ENCODE data around the gene CAMKV. TPM values are rescaled to one million over a fixed set of nuclear protein-coding genes. Genes with fewer than 3 reads are reported as not detected.

CAMKV gene
- total and polyA plus RNA-seq, 2 of the 8 experiments (the other 6 are each of a cell fraction or from before 2014, with no cell fraction given) = 56.3 to 66.4 TPM

DNA sequence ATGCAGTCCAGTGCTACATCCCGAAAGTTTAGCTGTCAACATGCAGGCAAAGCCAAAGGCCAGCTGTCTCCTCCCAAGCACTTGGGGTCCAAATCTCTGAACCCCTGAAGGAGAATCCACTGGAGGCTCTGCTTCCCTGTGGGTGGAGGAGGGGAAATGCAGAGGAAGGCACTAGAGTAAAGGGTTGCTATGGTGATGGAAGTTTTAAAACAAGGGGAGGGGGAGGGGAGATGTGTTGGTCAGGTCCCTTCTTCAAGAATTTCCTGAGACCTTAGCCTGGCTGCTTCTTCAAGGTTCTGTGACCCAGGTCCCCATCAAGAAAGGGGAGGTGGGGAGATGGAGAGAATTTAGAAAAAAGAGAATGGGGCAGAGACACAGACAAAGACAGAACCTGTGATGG, 2.3 kb downstream of the CAMKV start:
- H3K23me2 ChIP-seq (ENCODE audit: low read depth, low read length) = peaks cover 13% of the 10 kb centered on the region; the same call in 1 of the 2 replicates
- peaks cover 11 to 47% (median 32%) of the 10 kb centered on the region in 4 experiments for H3K4me1 ChIP-seq (replicated peaks in 1 of 4; ENCODE audit: control insufficient read depth in 3 of 4, insufficient read depth in 4 of 4, low read length in 3 of 4)
- ChIA-PET POLR2A (ENCODE audit: partially characterized antibody) (interaction anchor here (0.6 to 14.0 kb wide), 7 partner anchors 11 to 152 kb away, joined by 3 to 149 read pairs (median 7); partner anchors contain the start of genes MST1R and TRAIP), CTCF (ENCODE audit: partially characterized antibody) (interaction anchor here (1.0 to 11.7 kb wide), 7 partner anchors 14 to 65 kb away, joined by 3 to 89 read pairs (median 17); partner anchors contain the start of gene MON1A)
- H3K79me2 ChIP-seq (ENCODE audit: control insufficient read depth in 1 of 2, insufficient read depth in 2 of 2, low read length in 2 of 2) = peaks cover 3 to 57% of the 10 kb centered on the region in 2 experiments; a peak in 3 of 4 replicates
- H2BK120ac ChIP-seq (replicated peaks; ENCODE audit: low read depth, low read length) = no peak overlapping the region
- H3K36me3 ChIP-seq (ENCODE audit: control insufficient read depth in 2 of 4, insufficient read depth in 4 of 4, low read length in 3 of 4) = no peaks in the 10 kb centered on the region
- no peak overlapping the region; the same call in 1 of the 2 replicates for H4K8ac ChIP-seq (ENCODE audit: extremely low read depth, insufficient read depth, low read length)
- H4K20me1 ChIP-seq (replicated peaks in 1 of 2; ENCODE audit: control insufficient read depth in 1 of 2, insufficient read depth in 2 of 2, low read length in 2 of 2) = peaks cover 14 to 22% of the 10 kb centered on the region in 2 experiments
- no peak overlapping the region for H3K4ac ChIP-seq (replicated peaks; ENCODE audit: insufficient read length, low read depth, low read length)
- FAIRE-seq = no peak
- H3K23ac ChIP-seq (ENCODE audit: insufficient read length) = no peak overlapping the region
- H2AK5ac ChIP-seq (ENCODE audit: low read depth, low read length) = no peak overlapping the region
- no peak overlapping the region for H2BK20ac ChIP-seq (ENCODE audit: low read length)
- peak overlapping the region in 1 of 4 experiments; percentile 32; a peak in 3 of 8 replicates for H3K4me3 ChIP-seq (ENCODE audit: extremely low read depth in 1 of 4, insufficient read depth in 2 of 4, low read depth in 3 of 4, low read length in 4 of 4)
- H3K27ac ChIP-seq (ENCODE audit: low read depth, low read length) = no peak overlapping the region
- H3K27me3 ChIP-seq (replicated peaks in 1 of 4; ENCODE audit: control insufficient read depth in 3 of 4, extremely low read depth in 1 of 4, insufficient read depth in 3 of 4, low read length in 3 of 4) = peaks cover 0 to 5% (median 3%) of the 10 kb centered on the region in 4 experiments; a peak in 2 of 7 replicates
- H2BK12ac ChIP-seq (ENCODE audit: low read depth, low read length) = no peak overlapping the region
- no peak overlapping the region for H2BK15ac ChIP-seq (ENCODE audit: low read length)
- no peak overlapping the region for H3K9ac ChIP-seq (replicated peaks in 1 of 4; ENCODE audit: extremely low read depth in 1 of 4, low read depth in 3 of 4, low read length in 3 of 4)
- no peak overlapping the region for H3K14ac ChIP-seq (ENCODE audit: insufficient read length)
- no peak overlapping the region for H2AFZ ChIP-seq (ENCODE audit: low read length)
- peak in 1 of 2 experiments; percentile 39 for DNase-seq (ENCODE audit: low read depth in 1 of 2, low spot score in 2 of 2)
- H3K79me1 ChIP-seq (ENCODE audit: low read depth, low read length) = peaks cover 22% of the 10 kb centered on the region
- 92% methylated on average over 1 of the region's 1 CpG; no CpG with 5 or more reads in 1 of the 2 experiments for WGBS, 2 experiments (ENCODE audit: extremely low coverage in 1 of 2, insufficient coverage in 1 of 2, insufficient read length in 1 of 2, insufficient replicate concordance in 2 of 2, low coverage in 1 of 2, low lambda C conversion rate in 2 of 2, missing lambda C conversion rate in 1 of 2)
- no peak overlapping the region for H3K56ac ChIP-seq (replicated peaks; ENCODE audit: insufficient read length, low read depth, low read length)
- no peak overlapping the region; the same call in 1 of the 2 replicates for H2BK5ac ChIP-seq (ENCODE audit: low read depth, low read length)
- H3K9me3 ChIP-seq (ENCODE audit: insufficient read depth in 2 of 2, low read depth in 1 of 2, low read length in 1 of 2) = no peaks in the 10 kb centered on the region
- H3K4me2 ChIP-seq (ENCODE audit: insufficient read depth in 1 of 2, low read depth in 2 of 2, low read length in 2 of 2) = peak overlapping the region; percentile 94
- no peak overlapping the region for H4K5ac ChIP-seq (ENCODE audit: insufficient read length, low read depth, low read length)
- no peak overlapping the region for H4K91ac ChIP-seq (replicated peaks; ENCODE audit: insufficient read length, low read length)
- no peak overlapping the region for H3K18ac ChIP-seq (ENCODE audit: extremely low read depth, low read length)
- TF ChIP-seq YY1 (IDR thresholded peaks at IDR 0.05; ENCODE audit: low read depth, low read length) = no peak
- TF ChIP-seq SP1 (IDR thresholded peaks at IDR 0.05; ENCODE audit: low read depth, low read length) = no peak
